HS-5 (cell line): Measurements from ENCODE around the gene TBX15.

Experiments used
- DNase-seq: peaks from one replicate; pipeline ENCODE4 v3.0.0-alpha.2; 2012; ENCODE audit warnings: low read depth

TBX15 gene

DNA sequence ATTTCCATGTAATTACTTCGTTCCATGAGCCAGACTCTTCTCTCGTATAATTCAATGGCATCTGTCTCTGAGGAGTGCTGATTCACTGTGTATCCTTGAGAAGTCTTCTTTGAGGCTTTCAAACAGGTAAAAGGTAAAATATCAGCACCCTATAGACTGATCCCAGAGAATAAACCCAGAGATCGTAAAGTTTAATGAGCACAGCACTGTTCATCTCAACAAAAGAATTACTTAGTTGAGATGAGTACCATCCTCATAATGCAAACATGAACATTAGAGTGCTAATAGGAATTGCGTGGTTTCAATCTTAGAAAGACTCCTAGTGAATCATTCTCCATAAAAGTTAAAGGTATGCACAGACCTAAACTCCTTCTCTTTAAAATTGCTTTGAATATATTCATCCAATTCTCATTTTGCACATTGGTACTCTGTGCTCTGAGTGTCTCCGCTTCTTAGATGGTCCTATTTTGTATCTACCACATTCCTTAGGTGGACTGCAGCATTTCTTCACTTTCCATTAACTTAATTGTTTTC lies 97.2 kb downstream of the TBX15 start:
- DNase-seq = no peak

DNA sequence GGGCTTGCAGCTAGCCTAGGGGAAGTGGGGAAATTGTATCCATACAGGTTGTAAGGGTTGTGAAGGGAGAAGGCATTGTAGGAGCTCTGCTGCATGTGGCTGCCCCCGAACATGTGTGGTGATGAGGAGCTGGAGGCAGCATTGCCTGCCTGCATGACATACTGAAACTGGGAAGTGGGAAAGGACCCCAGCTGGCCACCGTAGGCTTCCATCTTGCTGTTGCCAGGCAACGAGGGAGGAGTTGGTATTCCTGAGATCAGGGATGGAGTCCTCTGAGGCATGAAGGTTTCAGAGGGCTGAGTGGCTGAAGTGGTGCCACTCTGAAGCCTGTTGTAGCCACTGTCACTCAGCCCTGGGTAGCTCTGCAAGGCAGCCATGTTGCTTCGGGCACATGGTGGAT lies 103.2 kb downstream of the TBX15 start:
- no peak for DNase-seq

DNA sequence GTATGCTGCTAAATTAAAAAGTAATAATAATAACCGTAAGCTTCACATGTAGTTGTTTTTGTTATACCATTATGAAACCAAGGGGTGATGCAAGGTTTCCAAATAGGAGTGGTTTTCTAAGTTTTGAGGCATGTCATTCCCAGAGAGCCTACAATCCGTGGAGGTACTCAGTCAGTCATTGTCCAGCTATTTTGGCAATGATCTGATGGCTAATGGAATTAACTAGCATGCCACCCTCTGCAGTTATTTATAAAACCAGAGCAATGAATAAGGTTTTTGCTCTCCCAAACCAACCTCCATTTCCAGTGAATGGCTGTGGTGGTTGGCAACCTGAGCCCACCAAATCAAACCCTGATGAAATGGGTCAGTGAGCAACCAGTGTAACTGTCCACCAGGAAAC lies 106.4 kb downstream of the TBX15 start:
- DNase-seq = no peak

DNA sequence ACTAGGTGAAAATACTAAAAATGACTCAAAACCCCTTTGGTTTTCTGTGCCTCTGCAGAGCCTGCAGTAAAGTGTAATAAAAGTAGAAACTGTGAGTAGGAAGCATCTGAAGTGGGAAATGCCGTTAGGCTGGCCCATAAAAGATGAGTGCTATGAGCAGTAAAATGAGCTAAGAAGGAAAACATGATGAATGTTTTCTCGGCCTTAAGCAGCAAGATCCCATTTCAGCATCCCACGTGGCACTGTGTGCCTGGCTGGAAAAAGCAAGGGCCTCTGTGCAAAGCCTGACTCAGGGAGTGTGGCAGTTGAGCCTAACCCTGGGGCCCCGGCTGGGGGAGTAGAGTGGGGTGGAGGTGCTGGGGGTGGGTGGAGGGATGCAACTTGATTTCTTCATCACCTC lies 109.5 kb downstream of the TBX15 start:
- DNase-seq = no peak

DNA sequence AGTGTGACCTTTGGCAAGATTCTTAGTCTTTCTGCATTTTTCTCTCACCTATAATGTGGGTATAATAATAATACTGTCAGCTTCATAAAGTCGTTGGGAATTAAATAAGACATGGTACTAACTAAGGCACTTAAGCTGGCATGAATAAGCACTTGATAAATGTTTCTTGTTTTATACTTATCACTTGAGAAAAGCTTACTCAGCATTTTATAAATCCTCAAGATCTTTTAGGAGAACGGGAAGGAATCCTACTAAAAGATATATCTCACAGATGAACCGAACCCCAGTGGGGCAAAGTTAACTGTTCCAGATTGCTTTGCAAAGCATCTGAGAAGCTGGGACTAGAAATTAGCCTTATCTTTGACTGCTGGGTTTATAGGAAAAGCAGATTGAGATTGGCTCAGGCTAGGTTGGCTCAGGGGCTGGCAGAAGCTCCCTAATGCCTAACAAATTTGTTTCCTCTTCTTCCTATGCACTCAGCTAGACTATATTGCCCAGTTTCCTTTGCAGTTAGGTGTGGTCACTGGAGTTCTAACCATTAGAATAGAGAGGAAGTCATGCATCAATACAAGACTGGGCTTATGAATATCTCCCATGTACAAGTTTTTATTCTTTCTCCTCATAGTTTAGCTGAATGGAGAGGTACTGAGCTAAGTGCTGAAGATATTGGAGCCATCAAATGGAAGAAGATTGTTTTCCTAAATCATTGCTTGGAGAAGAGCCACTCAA lies 110.3 kb downstream of the TBX15 start:
- no peak for DNase-seq

DNA sequence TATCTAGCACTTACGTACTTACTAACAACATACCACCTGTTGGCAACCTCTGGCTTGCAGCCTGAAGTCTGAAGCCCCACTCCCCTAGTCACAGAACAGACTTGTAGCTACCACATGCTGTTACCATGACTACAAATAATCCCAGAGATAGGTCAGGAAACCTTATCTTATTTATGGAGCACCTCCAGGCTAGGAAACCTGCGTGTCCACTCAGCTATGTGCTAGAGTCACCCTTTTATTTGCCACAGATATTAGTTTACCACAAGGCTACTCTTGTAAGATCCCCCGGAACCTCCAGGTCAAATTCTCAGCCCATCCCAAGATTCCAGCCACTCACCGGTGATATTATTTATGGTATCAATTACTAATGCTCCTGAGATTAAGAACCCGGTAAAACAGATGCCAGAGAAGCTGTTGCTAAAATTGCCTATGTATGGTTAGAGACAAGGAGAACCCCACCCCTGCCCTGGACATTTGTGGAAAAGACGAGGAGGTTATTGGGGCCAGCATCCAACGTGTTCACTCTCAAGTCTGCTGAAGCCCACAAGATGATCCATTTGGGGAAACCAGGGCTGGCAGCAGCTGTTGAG lies 116.5 kb downstream of the TBX15 start:
- DNase-seq = no peak

DNA sequence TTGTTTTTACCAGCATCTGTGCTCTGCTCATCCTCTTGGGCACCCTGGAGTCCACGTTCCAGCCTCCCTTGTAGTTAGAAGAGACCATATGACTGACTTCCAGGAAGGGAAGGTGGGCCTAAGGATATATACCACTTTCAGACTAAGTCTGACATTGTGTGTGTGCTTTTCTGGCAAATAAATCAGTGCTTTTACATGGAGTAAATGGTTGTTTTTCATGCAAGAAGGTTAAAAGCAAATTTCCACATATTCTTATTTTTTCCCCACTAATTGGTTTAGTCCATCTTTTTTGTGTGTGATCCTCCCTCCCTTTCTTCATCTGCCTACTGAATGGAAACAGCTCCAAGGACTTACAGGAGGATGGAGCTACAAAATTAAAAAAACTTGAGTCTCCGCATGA lies 119.8 kb downstream of the TBX15 start:
- no peak for DNase-seq

DNA sequence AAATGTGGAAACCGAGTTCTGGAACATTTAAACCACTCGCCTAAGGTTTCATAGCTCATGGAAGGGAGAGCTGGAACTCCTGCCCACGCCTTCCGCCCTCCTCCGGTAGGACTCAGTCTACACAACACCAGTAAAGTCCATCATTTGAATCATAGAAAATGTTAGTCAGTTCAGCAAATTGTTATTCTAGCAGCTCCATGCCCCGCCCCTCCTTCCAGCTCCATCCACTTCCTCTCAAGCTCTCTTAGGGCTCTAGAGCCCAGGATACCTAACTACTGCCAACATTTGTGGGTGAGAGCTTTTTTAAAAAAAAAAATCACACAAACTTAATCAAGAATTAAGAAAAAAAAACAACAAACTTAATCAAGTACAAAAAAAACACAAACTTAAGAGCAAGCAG lies 121.8 kb downstream of the TBX15 start:
- no peak for DNase-seq

DNA sequence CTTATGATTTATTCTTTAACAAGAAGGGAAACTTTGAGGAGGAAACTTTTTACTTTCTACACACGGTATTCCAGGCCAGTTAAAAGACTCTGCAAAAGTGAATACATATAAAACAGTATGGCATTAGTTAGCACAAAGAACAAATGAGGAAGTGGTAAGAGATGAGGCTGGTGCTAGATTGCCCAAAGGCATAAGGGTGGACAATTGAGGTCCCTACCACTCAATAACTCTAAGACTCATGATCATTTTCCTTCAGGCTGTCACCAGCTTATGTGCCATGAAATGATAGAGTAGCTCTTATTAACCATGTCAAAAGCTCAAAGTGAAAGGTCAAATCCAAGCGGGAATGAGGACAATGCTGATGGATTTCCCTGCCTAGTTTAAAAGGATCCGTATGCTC lies 124.5 kb downstream of the TBX15 start:
- no peak for DNase-seq

DNA sequence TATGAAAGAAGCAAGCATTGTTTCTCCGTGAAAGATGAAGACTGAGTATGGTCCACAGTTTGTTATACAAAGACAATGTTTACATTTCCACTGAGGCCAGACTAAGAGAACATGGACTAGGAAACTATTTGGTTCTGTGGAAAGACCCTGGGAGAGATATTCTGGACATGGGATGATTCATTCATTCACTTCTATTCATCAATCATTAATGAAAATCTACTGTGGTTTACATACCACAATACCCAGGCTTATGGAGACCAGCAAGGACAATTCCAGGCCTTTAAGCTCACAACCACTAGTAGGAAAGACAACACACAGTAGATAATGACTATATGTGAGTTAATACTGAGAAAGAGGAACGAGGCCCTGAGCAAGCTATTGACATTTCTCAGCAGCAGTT lies 125.4 kb downstream of the TBX15 start:
- DNase-seq = no peak

DNA sequence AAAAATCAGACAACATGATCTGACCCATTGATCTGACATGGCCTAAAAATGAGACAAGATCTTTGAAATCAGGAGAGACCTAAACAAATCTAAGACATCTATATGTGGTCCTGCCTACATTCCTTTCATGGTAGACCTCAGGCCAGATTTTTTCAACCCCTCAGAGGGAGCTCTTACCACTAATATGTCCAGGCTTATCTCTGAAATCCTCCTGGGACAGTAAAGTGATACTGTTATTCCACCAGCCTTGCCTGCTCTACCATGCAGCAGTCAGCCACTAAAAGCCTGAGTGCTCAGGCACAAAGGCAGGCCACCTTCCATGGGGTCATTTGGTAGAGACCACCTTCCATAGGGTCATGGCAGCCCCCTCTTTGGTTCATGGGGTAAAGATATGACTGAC lies 126.9 kb downstream of the TBX15 start:
- no peak for DNase-seq

DNA sequence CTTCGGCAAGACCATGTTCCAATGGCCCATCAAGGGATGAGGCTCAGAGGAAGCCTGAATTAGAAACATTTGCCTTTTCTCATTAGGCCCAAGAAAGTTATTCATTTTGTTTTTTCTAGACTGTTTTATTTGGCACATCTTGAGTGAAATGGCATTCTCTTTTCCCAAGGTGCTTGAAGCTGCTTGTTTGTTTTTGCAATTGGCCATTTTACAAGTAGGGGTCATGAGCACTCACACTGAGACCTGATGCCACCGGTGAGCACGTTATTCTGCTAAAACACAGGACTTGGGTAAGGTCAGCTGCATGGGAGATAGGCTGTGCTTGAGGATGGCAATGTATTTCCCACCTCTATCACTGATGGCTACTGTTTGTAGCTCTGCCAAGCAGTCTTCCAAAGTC lies 128.1 kb downstream of the TBX15 start:
- no peak for DNase-seq

DNA sequence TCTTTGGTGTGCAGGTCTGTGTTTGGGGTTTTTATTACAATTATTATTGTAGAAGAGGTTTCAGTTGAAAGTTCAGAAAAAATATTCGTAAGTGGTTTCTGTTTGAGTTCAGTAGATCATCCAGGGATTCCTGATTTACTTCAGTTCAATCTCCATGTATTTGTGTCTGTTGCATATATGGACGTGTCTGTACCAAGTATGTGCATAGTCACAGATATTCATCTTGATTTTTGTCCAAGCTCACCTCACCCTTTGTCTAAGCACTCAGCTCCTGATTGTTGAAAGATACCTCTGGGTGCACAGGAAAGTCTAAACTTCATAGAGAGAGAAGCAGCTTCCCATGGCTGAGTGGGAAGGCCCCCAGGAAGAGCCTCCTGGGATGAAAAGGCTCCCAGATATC lies 141.7 kb downstream of the TBX15 start:
- no peak for DNase-seq

DNA sequence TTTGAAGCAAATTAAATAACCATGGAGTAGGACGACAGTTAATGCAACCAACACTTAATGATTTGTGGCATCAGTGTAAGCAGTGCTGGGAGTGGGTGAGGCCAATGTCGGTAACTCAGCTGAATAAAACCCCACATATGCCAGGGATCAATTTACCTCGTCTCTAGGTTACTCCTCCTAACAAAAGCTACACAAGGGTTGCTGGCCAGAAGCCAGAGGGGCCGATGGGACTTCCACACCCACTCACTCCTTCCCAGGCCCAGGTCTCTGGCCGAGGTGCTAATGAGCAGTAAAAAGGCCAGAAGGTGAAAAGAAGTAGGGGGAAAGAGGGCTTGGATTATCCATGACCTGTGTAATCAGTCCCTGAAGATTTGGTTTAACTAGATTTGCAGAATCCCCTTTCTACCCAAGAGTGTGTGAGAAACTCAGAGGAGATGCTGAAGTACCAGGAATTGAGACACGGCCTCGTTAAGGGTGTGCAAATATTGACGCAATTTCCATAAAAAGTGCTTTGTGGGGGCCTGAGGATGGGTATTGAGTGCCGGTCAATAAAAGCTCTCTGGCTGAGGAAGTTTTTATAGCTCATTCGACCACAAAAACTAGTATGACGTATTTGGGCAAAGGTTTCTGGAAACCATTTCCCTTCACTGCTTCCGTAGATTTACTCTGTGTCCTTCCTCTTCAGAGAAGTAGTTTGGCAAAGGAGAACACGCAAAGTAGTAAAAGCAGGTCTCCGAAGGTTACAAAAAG lies 145.5 kb downstream of the TBX15 start:
- DNase-seq = no peak

DNA sequence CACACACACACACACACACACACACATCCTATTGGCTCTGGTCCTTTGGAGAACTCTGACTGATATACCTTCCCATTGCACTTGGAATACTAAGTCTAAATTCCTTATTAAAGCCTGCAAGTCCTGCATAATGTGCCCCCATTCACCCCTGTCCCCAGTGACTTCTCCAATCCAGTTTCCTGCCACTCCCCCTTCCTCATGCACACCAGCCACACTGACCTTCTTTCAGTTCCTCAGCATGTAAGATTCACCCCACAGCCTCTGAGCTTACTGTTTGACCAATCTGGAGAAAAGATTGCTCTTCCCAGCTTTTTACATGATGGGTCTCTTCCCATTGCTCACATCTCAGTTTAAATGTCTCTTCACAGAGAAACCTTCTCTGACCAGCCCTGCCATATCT lies 146.6 kb downstream of the TBX15 start:
- DNase-seq = no peak
